Measurements from ENCODE around the gene UBR4. TPM values are rescaled to one million over a fixed set of nuclear protein-coding genes. Genes with fewer than 3 reads are reported as not detected.

Gene UBR4
- polyA plus RNA-seq, 1 of the 3 experiments (the other 2 are of a cell fraction): 68.7 TPM

DNA sequence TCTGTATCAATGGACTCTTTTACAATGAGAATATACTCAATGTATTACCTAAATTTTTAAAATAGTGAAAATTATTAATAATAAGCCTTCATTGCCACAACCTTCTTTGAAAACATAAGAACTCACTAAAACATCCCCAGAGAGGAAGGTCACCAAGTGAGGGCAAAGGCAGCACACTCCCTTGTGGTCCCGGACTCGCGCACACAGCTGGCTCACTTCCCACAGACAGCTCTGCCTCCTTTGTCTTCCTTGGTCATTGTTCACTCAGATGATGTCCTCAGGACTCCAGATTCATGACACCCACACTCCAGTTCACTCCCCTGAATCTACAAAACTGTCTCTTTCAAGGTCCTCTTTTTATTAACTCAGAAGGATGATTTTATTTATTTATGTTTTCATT lies 19.2 kb upstream of the UBR4 start:
- H4K20me1 ChIP-seq (ENCODE audit: insufficient read depth): no peaks in the 10 kb centered on the region
- DNase-seq: no peak
- POLR2A ChIA-PET: no interaction called here
- TF ChIP-seq EZH2phosphoT487 (IDR thresholded peaks at IDR 0.05; ENCODE audit: borderline replicate concordance, low read depth) (no peak), RXRA (IDR thresholded peaks at IDR 0.05; ENCODE audit: borderline replicate concordance, low read depth) (no peak), JUND (IDR thresholded peaks at IDR 0.05) (no peak), FOXM1 (IDR thresholded peaks at IDR 0.05; ENCODE audit: low read depth) (no peak), MEF2A (IDR thresholded peaks at IDR 0.05; ENCODE audit: borderline replicate concordance, low read depth) (no peak), SMC3 (IDR thresholded peaks at IDR 0.05; ENCODE audit: low read depth, low read length) (no peak), TEAD4 (IDR thresholded peaks at IDR 0.05; ENCODE audit: borderline replicate concordance, insufficient read depth) (no peak), RCOR1 (IDR thresholded peaks at IDR 0.05; ENCODE audit: low read length) (no peak), YY1 (IDR thresholded peaks at IDR 0.05; ENCODE audit: low read depth) (no peak), MXI1 (IDR thresholded peaks at IDR 0.05; ENCODE audit: low read depth, low read length) (no peak), FOXJ3 (CRISPR knock-in tag; IDR thresholded peaks at IDR 0.05) (no peak)
- TF ChIP-seq, protein P1, sequence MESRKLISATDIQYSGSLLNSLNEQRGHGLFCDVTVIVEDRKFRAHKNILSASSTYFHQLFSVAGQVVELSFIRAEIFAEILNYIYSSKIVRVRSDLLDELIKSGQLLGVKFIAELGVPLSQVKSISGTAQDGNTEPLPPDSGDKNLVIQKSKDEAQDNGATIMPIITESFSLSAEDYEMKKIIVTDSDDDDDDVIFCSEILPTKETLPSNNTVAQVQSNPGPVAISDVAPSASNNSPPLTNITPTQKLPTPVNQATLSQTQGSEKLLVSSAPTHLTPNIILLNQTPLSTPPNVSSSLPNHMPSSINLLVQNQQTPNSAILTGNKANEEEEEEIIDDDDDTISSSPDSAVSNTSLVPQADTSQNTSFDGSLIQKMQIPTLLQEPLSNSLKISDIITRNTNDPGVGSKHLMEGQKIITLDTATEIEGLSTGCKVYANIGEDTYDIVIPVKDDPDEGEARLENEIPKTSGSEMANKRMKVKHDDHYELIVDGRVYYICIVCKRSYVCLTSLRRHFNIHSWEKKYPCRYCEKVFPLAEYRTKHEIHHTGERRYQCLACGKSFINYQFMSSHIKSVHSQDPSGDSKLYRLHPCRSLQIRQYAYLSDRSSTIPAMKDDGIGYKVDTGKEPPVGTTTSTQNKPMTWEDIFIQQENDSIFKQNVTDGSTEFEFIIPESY (IDR thresholded peaks at IDR 0.05; ENCODE audit: borderline replicate concordance, low read depth): no peak
- TF ChIP-seq, protein P2, sequence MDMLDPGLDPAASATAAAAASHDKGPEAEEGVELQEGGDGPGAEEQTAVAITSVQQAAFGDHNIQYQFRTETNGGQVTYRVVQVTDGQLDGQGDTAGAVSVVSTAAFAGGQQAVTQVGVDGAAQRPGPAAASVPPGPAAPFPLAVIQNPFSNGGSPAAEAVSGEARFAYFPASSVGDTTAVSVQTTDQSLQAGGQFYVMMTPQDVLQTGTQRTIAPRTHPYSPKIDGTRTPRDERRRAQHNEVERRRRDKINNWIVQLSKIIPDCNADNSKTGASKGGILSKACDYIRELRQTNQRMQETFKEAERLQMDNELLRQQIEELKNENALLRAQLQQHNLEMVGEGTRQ (IDR thresholded peaks at IDR 0.05; ENCODE audit: borderline replicate concordance, low read depth, low read length): no peak
- TF ChIP-seq, protein P3, sequence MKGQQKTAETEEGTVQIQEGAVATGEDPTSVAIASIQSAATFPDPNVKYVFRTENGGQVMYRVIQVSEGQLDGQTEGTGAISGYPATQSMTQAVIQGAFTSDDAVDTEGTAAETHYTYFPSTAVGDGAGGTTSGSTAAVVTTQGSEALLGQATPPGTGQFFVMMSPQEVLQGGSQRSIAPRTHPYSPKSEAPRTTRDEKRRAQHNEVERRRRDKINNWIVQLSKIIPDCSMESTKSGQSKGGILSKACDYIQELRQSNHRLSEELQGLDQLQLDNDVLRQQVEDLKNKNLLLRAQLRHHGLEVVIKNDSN (IDR thresholded peaks at IDR 0.05; ENCODE audit: borderline replicate concordance, low read depth): no peak
- TF ChIP-seq, protein P4, sequence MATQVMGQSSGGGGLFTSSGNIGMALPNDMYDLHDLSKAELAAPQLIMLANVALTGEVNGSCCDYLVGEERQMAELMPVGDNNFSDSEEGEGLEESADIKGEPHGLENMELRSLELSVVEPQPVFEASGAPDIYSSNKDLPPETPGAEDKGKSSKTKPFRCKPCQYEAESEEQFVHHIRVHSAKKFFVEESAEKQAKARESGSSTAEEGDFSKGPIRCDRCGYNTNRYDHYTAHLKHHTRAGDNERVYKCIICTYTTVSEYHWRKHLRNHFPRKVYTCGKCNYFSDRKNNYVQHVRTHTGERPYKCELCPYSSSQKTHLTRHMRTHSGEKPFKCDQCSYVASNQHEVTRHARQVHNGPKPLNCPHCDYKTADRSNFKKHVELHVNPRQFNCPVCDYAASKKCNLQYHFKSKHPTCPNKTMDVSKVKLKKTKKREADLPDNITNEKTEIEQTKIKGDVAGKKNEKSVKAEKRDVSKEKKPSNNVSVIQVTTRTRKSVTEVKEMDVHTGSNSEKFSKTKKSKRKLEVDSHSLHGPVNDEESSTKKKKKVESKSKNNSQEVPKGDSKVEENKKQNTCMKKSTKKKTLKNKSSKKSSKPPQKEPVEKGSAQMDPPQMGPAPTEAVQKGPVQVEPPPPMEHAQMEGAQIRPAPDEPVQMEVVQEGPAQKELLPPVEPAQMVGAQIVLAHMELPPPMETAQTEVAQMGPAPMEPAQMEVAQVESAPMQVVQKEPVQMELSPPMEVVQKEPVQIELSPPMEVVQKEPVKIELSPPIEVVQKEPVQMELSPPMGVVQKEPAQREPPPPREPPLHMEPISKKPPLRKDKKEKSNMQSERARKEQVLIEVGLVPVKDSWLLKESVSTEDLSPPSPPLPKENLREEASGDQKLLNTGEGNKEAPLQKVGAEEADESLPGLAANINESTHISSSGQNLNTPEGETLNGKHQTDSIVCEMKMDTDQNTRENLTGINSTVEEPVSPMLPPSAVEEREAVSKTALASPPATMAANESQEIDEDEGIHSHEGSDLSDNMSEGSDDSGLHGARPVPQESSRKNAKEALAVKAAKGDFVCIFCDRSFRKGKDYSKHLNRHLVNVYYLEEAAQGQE (IDR thresholded peaks at IDR 0.05; ENCODE audit: low read depth, low read length): no peak
- H3K9ac ChIP-seq: no peak overlapping the region
- H3K4me1 ChIP-seq (ENCODE audit: control insufficient read depth in 1 of 2, insufficient read depth in 2 of 2, low read depth in 1 of 2, low read length in 1 of 2): no peaks in the 10 kb centered on the region
- H3K4me2 ChIP-seq: no peak overlapping the region
- no peak overlapping the region for H3K4me3 ChIP-seq (ENCODE audit: low read depth in 2 of 2, low read length in 1 of 2)
- no peaks in the 10 kb centered on the region for H3K9me2 ChIP-seq
- H2AFZ ChIP-seq (ENCODE audit: low read depth): no peak overlapping the region
- H3F3A ChIP-seq (replicated peaks; ENCODE audit: insufficient read depth): no peaks in the 10 kb centered on the region
- no peak overlapping the region for H3K27ac ChIP-seq (ENCODE audit: low read depth in 2 of 2, low read length in 1 of 2)
- H3K27me3 ChIP-seq (ENCODE audit: insufficient read depth): no peaks in the 10 kb centered on the region
- no peaks in the 10 kb centered on the region for H3K9me3 ChIP-seq
- WGBS (ENCODE audit: low lambda C conversion rate): 100% methylated on average over 3 of the region's 3 CpGs
- CTCF ChIA-PET: interaction anchor here (1.1 kb wide), 1 partner anchor 12 kb away, joined by 3 read pairs; no protein-coding TSS in a partner anchor
- H3K79me2 ChIP-seq (ENCODE audit: insufficient read depth): peaks cover 5% of the 10 kb centered on the region; the same call in 1 of the 2 replicates
- peaks cover 42 to 60% of the 10 kb centered on the region in 2 experiments for H3K36me3 ChIP-seq (replicated peaks in 1 of 2; ENCODE audit: control insufficient read depth in 1 of 2, insufficient read depth in 2 of 2, low read length in 1 of 2)
